ENCODE data around the gene AVPI1. TPM values are rescaled to one million over a fixed set of nuclear protein-coding genes. Genes with fewer than 3 reads are reported as not detected.

Gene AVPI1
- total and polyA plus RNA-seq, 10 of the 15 experiments (the other 5 are each of a cell fraction or from before 2014, with no cell fraction given): 0.08 to 1.4 (median 0.84) TPM

DNA sequence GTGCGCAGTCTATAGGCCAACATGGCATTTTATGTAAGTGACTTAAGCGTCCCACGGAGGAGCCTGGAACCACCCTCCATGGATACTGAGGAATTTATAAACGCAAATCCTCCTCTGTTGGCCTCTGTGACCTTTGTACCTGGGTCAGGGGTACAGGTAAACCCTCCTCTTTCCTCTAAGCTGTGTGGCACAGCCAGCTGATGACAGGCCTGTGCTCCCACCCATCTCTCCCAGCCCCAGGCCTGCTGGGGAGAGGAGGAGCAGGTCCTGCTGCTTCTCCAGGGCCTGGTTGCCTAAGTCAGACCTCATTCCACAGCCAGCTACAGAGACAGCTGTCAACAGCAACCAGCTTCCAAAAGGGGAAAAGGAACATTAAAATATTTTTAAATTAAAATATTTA, 5.0 kb downstream of the AVPI1 start:
- ChIA-PET CTCF (interaction anchor here (0.6 to 11.3 kb wide), 4 partner anchors 22 to 57 kb away, joined by 3 to 124 read pairs (median 60); partner anchors contain the start of gene ZFYVE27), SMC1A (ENCODE audit: uncharacterized antibody, unreplicated experiment) (interaction anchor here (1.5 to 5.9 kb wide), 3 partner anchors 22 to 52 kb away, joined by 3 to 38 read pairs (median 5); no protein-coding TSS in a partner anchor), RAD21 (ENCODE audit: unreplicated experiment) (interaction anchor here (0.9 to 1.0 kb wide), 2 partner anchors 22 to 55 kb away, joined by 3 read pairs; partner anchors contain the start of gene ZFYVE27), POLR2A (interaction anchor here (0.8 kb wide), 1 partner anchor 19 kb away, joined by 3 read pairs; no protein-coding TSS in a partner anchor)
- FAIRE-seq (no peak), ATAC-seq (no peak), DNase-seq (ENCODE audit: low read depth, low spot score) (no peak)
- intact Hi-C loops (cut with micrococcal nuclease; ENCODE audit: unreplicated experiment): no loop called here
- no peaks in the 10 kb centered on the region for H3K9me3 ChIP-seq (replicated peaks; ENCODE audit: control insufficient read depth, insufficient read depth, low read length)
- no peak overlapping the region for H3K27ac ChIP-seq (ENCODE audit: control insufficient read depth, insufficient read depth)
- H3K4me3 ChIP-seq: no peak overlapping the region
- 0 out of 4 replicates have a peak, but pooled peaks cover 0 to 2% of the 10 kb centered on the region in 2 experiments for H3K36me3 ChIP-seq (ENCODE audit: control insufficient read depth in 2 of 2, insufficient read depth in 2 of 2, low read length in 1 of 2)
- 92% methylated on average over 4 of the region's 4 CpGs for WGBS (ENCODE audit: insufficient coverage, insufficient replicate concordance, low lambda C conversion rate, missing lambda C conversion rate)
- H3K4me1 ChIP-seq (ENCODE audit: control insufficient read depth, insufficient read depth, low read length): peaks cover 22% of the 10 kb centered on the region
- H3K79me2 ChIP-seq (ENCODE audit: control insufficient read depth, insufficient read depth, low read length): no peaks in the 10 kb centered on the region
- H2AFZ ChIP-seq (ENCODE audit: control insufficient read depth, low read depth, low read length): no peak overlapping the region
- in situ Hi-C loops (cut with MboI): no loop called here
- TF ChIP-seq STAT3 (IDR thresholded peaks at IDR 0.05; ENCODE audit: low read depth, low read length) (no peak), SMAD1 (IDR thresholded peaks at IDR 0.05; ENCODE audit: low read depth, partially characterized antibody) (no peak), REST (IDR thresholded peaks at IDR 0.05; ENCODE audit: low read depth, low read length) (no peak), NFYA (IDR thresholded peaks at IDR 0.05; ENCODE audit: borderline replicate concordance, low read depth, low read length) (no peak), PAX8 (IDR thresholded peaks at IDR 0.05) (no peak), MXI1 (IDR thresholded peaks at IDR 0.05; ENCODE audit: low read depth, low read length) (no peak), TBL1XR1 (IDR thresholded peaks at IDR 0.05; ENCODE audit: low read depth, low read length) (no peak), NFYB (IDR thresholded peaks at IDR 0.05; ENCODE audit: insufficient read depth, low read depth, low read length) (no peak), SREBF2 (IDR thresholded peaks at IDR 0.05; ENCODE audit: low read length) (no peak), MYC (IDR thresholded peaks at IDR 0.05; ENCODE audit: insufficient read depth, insufficient read length, insufficient replicate concordance, low read length, severe bottlenecking) (no peak), YBX1 (IDR thresholded peaks at IDR 0.05) (no peak), POLR2AphosphoS2 (IDR thresholded peaks at IDR 0.05; ENCODE audit: low read depth, low read length) (no peak), BCL3 (IDR thresholded peaks at IDR 0.05; ENCODE audit: borderline replicate concordance, insufficient read depth, low read depth, low read length, poor library complexity, severe bottlenecking) (no peak), CEBPB (IDR thresholded peaks at IDR 0.05; ENCODE audit: borderline replicate concordance in 1 of 2, low read depth in 2 of 2, low read length in 2 of 2) (no peak)
- H4K20me1 ChIP-seq (ENCODE audit: control insufficient read depth, insufficient read depth): no peaks in the 10 kb centered on the region
- BruUV-seq (replicated peaks): no TSS peak
- no peaks in the 10 kb centered on the region; a peak in 1 of 4 replicates for H3K27me3 ChIP-seq (replicated peaks in 1 of 2; ENCODE audit: control insufficient read depth in 2 of 2, insufficient read depth in 2 of 2, low read length in 1 of 2)
- no peak overlapping the region for H3K9ac ChIP-seq (ENCODE audit: control insufficient read depth, insufficient read depth, low read length)
- H3K4me2 ChIP-seq (ENCODE audit: control insufficient read depth, insufficient read depth): no peak overlapping the region
